HG03108 (cell line): ENCODE measurements around the gene DNAJC15.

Experiments used
- ATAC-seq: cut with Tn5 transposase; IDR thresholded peaks from one replicate; pipeline ENCODE4 v1.9.1; 2021; ENCODE audit warnings: moderate library complexity; ENCODE audit not compliant: unreplicated experiment

DNAJC15 gene

GRCh38 chr13:43081866-43082265 is 58.5 kb downstream of the DNAJC15 start:
- ATAC-seq: no peak

GRCh38 chr13:43083750-43084149 is 60.4 kb downstream of the DNAJC15 start:
- ATAC-seq: no peak

- no peak for ATAC-seq
Measured at GRCh38 chr13:43085545-43085944, 62.2 kb downstream of the DNAJC15 start.

GRCh38 chr13:43086181-43086580 is 62.8 kb downstream of the DNAJC15 start:
- no peak for ATAC-seq

GRCh38 chr13:43088093-43088511 is 64.7 kb downstream of the DNAJC15 start:
- ATAC-seq: no peak

- ATAC-seq: no peak
Measured at GRCh38 chr13:43089912-43090498, 66.6 kb downstream of the DNAJC15 start.

GRCh38 chr13:43094901-43095300 is 71.5 kb downstream of the DNAJC15 start:
- ATAC-seq: no peak

GRCh38 chr13:43095771-43096719 is 72.7 kb downstream of the DNAJC15 start:
- ATAC-seq: no peak

- no peak for ATAC-seq
Measured at GRCh38 chr13:43100667-43101066, 77.3 kb downstream of the DNAJC15 start.

- no peak for ATAC-seq
Measured at GRCh38 chr13:43102304-43102703, 78.9 kb downstream of the DNAJC15 start.

GRCh38 chr13:43107780-43108179 is 84.4 kb downstream of the DNAJC15 start:
- ATAC-seq: no peak

- ATAC-seq: no peak
Measured at GRCh38 chr13:43110036-43110435, 86.7 kb downstream of the DNAJC15 start.

GRCh38 chr13:43110658-43111057 is 87.3 kb downstream of the DNAJC15 start:
- no peak for ATAC-seq

GRCh38 chr13:43111559-43112400 is 88.4 kb downstream of the DNAJC15 start:
- no peak for ATAC-seq

GRCh38 chr13:43113603-43114002 is 90.2 kb downstream of the DNAJC15 start:
- ATAC-seq: no peak

- ATAC-seq: no peak
Measured at GRCh38 chr13:43114504-43114903, 91.1 kb downstream of the DNAJC15 start.

GRCh38 chr13:43115141-43115540 is 91.8 kb downstream of the DNAJC15 start:
- ATAC-seq: no peak

- ATAC-seq: no peak
Measured at GRCh38 chr13:43116242-43116641, 92.9 kb downstream of the DNAJC15 start.

GRCh38 chr13:43118521-43118920 is 95.1 kb downstream of the DNAJC15 start:
- ATAC-seq: no peak

GRCh38 chr13:43119206-43119605 is 95.8 kb downstream of the DNAJC15 start:
- no peak for ATAC-seq

- ATAC-seq: no peak
Measured at GRCh38 chr13:43122791-43123190, 99.4 kb downstream of the DNAJC15 start.
